Stimulated activated CD4-positive, alpha-beta T cell treated with anti-CD3 and anti-CD28 coated beads, Interleukin-1b, Interleukin-23, amount 100 ng/mL, for 1 hour (primary cell): ENCODE measurements around the gene SPATA33.
"Not testable (repeated sequence)": the region's sequence is repeated elsewhere in the genome, so short reads cannot be mapped to it uniquely, and the experiment has no call there.

Experiments
- DNase-seq, 2 donors: peaks; one replicate each; pipeline ENCODE4 v3.0.0-alpha.2; 2020; ENCODE audit warnings: low read depth in 2 of 2

Gene SPATA33

DNA sequence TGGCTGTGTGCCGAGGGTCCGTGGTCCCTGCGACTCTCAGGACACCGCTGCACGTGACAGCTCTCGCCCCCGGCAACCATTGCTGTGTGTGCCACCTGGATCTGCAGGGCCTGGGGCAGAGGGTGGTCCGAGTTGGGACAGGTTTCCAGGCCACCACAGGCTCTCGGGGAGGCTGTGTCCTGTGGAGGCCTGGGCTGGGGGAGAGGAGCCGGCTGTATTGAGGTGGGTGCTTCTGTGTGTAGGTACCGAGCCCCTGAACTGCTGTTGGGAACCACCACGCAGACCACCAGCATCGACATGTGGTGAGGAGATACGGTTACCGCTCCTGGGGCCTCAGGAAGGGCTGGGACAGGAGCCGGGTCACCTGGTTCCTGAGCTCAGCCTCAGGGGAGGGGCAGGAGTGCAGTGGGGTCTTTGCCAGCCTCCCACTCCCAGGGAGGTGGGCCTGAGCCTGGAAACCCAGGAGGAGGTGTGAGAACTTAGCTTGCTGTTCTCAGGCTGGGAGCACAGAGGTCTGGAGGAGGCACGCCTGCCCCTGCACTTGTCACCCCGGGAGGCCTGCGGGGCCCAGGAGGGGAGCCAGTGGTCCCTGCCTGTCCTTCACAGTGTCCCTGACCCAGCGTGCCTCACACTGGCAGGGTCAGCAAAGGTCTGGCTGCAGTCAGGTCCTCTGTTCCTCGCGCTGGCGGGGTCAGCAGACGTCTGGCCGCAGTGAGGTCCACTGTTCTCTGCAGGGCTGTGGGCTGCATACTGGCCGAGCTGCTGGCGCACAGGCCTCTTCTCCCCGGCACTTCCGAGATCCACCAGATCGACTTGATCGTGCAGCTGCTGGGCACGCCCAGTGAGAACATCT lies 36.5 kb downstream of the SPATA33 start:
- DNase-seq = no peak

DNA sequence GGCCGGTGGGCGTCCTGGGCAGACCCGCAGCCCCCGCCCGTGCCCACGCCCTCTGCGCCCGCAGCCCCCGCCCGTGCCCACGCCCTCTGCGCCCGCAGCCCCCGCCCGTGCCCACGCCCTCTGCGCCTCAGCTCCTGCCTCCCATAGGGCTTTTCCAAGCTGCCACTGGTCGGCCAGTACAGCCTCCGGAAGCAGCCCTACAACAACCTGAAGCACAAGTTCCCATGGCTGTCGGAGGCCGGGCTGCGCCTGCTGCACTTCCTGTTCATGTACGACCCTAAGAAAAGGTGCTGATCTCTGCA lies 37.1 kb downstream of the SPATA33 start:
- not testable (repeated sequence) for DNase-seq

GRCh38 chr16:89695086-89695874 lies 37.6 kb downstream of the SPATA33 start:
- no peak for DNase-seq

DNA sequence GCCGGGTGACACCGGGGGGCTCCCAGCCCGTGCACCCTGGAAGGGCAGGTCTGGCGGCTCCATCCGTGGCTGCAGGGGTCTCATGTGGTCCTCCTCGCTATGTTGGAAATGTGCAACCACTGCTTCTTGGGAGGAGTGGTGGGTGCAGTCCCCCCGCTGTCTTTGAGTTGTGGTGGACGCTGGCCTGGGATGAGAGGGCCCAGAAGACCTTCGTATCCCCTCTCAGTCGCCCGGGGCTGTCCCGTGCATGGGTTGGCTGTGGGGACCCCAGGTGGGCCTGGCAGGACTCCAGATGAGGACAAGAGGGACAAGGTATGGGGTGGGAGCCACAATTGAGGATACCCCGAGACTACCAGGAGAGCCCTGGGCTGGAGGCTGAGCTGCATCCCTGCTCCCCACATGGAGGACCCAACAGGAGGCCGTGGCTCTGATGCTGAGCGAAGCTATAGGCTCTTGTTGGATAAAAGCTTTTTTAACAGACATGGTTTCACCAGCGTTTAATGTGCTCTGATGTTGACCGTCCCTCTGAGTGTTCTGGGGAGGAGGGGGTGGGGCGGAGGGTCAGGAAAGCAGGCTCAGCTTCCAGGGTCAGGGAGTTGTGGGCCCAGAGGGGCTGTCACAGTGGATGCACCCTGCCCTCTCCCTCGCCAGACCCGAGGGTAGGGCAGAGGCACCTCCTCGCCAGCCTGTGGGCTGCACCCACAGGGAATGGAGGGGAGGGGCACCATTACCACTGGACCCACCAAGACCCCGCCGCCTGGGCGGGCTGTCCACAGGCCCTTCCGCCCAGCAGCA lies 38.4 kb downstream of the SPATA33 start:
- no peak for DNase-seq

GRCh38 chr16:89696670-89697128 lies 39.1 kb downstream of the SPATA33 start:
- no peak for DNase-seq

GRCh38 chr16:89697161-89697615 lies 39.6 kb downstream of the SPATA33 start:
- DNase-seq = no peak

DNA sequence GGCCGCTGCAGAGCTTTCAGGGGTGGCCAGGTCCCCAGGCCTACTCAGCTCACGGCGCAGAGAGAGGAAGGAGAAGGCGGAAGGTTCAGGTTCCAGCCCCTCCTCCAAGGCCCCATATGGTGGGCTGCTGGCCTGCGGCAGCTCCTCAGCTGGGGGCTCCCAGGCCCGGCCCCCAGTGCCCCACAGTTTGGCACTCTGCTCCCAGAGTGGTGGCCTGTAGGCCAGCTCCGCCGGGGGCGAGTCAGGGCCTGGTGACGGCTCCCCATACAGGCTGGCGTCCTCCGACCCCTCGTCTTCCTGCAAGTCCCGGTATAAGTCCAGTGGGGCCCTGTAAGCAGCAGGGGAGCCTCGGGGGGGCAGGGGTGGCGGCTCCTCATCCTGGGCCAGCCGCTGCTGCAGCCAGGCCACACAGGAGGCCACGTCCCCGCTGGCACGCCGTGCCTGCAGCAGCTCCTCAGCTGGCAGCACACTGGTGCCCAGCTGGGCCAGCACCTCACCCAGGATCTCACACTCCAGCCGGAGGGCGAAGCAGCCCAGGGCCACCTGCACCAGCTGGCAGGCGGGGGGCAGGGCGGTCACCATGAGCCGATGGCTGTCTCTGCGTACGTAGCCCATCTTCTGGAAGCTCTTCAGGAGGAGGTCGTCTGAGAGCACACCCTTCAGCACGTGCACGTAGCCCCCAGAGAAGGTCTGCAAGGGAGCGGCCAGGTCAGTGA lies 40.1 kb downstream of the SPATA33 start:
- no peak for DNase-seq

DNA sequence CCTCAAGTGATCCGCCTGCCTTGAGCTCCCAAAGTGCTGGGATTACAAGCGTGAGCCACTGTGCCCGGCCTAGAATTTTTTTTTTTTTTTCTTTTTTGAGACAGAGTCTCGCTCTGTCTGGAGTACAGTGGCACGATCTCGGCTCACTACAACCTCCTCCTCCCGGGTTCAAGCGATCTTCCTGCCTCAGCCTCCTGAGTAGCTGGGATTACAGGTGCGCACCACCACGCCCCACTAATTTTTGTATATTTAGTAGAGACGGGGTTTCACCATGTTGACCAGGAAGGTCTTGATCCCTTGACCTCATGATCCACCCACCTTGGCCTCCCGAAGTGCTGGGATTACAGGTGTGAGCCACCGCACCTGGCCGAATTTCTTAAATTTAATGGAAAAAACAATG lies 41.1 kb downstream of the SPATA33 start:
- DNase-seq = not testable (repeated sequence)

DNA sequence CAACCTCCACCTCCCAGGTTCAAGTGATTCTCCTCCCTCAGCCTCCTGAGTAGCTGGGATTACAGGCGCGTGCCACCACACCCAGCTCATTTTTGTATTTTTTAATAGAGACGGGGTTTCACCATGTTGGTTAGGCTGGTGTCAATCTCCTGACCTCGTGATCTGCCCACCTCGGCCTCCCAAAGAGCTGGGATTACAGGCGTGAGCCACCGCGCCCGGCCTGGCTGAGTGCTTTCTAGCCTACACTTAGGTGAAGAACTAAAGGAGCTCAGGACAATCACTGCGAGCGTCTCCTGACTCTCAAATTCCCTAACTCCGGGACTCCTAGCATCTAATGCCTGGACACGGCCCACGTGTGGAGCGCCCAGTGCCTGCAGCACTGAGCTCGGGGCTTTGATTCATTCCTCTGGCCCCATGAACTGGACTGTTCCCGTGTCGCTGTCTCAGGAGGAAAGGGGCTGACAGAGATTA lies 42.0 kb downstream of the SPATA33 start:
- DNase-seq = not testable (repeated sequence)

DNA sequence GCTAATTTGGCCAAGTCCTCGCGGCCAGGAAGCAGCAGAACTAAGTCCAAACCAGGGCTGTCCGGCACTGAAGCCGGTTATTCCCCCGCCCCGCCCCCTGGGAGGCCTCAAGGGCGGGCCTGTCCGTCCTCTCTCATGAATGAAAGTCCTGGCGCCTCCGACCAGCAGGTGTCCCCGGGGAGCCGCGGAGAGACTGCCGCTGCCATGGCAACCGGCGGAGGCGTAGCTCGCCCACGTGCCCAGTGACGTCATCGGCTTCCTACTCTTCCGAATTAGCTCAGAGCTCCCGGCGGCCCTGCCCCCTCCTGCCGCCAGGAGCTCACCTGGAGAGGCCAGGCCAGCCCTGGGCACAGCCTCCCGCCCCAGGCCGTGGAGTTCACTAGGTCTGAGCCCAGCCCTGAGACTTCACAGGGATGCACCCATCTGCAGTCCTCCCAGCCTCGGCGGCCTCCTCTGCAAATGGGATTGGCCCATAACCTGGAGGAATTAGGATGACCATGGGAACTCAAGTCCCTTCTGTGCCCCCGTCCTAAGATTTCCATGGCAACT lies 42.5 kb downstream of the SPATA33 start:
- DNase-seq = peak; percentile 89 to 96

DNA sequence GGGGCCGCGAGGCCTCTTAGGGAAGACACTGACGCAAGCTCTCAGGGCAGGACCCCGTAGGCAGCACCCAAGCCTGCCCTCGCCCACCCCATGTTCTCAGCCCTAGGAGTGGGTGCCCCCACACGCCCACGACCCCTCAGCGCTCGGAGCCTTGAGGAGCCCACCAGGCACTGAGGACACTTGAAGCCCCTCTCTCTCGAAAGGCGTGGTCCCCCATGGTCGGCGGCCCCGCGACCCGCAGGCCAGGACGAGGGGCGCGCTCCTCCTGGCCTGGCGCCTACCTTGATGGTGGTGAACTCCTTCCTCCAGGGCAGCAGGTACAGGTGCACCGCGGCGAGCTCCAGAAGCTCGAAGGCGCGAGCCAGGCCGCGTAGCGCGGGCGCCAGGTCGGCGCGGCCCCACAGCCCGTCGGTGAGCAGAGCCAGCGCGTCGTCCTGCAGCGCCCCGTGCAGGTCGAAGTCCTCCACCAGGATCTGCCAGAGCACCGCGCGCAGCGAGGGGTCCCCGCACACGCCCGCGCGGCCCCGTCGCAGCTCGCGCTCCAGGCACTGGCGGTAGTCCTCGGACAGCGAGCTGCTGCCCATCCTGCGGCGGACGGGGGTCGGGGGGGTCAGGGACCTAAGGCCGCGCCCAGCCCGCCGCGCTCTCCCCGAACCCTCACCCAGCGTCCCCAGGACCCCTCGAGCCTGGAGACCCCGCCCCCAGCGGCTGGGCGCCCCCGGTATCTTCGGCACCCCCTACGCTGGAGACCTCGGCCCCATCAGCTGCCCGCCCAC lies 43.2 kb downstream of the SPATA33 start:
- no peak for DNase-seq

DNA sequence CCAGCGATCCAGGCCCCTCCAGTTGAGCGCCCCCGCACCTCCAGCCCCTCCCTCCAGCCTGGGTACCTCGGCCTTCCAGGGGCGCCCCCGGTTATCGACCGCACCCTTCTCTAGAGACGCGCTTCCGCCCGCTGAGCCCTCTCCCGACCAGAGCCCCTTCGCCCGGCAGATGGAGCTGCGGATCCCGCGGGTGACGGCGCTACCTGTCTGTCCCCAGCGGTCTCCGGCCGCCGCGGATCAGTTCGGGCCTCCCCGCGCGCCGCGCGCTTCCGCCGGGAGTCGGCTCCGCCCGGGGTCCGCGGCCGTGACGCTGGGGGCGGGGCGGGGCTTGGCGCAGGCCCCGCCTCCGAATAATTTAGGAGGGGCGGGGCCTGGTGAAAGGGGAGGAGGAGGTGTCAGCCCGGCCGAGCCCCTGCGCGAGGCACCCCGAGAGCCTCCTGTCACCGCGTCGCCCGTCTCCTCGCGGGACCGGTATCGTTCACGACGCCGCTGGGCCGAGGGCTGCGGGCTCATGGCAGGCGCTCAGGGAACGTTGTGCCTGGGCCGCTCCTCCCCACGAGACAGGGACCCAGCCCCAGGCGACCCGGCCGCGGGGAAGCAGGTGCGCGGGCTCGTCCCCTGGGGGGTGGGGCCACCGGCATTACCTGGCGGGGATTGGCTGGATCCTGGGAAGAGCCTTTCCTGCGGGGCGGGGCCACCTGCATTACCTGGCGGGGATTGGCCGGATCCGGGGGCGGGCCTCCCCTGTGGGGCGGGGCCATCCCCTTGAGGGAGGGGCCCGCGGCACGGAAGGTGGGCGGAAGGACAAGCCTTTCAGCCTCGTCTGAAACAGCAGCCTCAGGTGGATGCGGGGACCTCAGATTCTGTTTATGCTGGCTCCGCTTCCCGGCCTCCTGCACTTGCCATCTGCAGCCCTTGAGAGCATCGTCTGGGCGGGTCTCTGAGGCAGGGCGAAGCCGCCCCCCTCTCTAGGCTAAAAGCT lies 44.1 kb downstream of the SPATA33 start, which contains the start of gene SPATA2L:
Gene SPATA2L, minus strand, starts transcription at position 281 of the 982 bp plus-strand sequence. CDS start 473 bp downstream, outside the sequence.
- DNase-seq = peak; percentile 95 to 99

DNA sequence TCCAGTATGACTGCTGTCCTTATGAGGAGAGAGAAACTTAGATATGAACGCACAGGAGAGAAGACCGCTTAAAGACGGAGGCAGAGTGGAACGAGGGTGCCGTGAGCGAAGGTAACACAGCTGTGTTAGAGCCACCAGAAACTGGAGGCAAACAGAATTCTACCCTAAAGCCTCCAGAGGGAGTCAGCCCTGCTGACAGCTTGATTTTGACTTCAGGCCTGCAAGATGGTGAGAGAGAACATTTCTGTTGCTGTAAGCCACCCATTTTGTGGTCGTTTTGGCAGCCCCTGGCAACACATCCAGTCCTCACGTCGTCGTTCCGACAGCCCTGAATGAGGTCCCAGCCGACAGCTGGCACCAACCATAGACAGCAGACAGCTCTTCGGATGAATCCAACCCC lies 46.6 kb downstream of the SPATA33 start:
- DNase-seq = no peak

DNA sequence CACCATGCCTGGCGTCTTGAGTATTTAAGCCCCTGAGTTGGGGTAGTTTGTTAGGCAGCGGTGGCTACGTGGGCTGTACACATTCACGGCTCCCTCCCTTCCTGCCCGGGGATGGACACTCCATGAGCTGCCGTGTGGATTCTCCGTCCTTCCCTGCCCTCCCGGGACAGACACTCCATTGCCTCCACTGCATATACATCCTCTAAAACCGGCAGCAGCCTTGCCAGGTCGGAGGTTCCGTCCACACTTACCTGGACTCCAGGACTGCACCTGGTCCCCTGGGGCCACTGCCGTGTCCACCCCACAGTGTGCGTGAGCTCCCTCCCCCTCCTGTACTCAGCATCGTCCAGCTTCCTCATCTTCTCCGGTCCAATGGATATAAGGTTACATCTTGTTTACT lies 47.4 kb downstream of the SPATA33 start:
- no peak for DNase-seq

GRCh38 chr16:89706518-89707260 lies 49.1 kb downstream of the SPATA33 start:
- no peak for DNase-seq

- DNase-seq = no peak
Observed at GRCh38 chr16:89707695-89708094, 50.1 kb downstream of the SPATA33 start.

DNA sequence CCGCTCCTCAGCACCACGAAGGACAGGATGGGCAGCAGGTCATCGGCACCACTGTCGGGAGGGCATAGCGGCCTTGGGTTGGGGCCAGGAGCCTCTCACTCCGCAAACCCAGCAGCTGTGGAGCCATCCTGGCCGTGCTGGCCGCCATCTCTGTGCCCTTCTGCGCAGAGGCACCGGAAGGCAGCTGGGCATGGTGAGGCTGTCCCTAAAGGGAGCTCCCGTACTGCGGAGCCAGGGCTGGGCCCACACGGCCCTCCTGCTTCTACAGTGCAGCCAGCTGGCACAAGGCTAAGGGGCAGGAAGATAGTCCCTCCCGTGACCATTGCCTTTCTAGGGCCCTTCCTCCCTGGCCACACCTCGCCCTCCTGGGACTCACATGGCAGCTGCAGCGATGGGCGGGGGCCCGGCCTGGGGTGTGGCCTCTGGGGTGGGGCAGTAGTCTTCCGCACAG lies 50.9 kb downstream of the SPATA33 start:
- no peak for DNase-seq

DNA sequence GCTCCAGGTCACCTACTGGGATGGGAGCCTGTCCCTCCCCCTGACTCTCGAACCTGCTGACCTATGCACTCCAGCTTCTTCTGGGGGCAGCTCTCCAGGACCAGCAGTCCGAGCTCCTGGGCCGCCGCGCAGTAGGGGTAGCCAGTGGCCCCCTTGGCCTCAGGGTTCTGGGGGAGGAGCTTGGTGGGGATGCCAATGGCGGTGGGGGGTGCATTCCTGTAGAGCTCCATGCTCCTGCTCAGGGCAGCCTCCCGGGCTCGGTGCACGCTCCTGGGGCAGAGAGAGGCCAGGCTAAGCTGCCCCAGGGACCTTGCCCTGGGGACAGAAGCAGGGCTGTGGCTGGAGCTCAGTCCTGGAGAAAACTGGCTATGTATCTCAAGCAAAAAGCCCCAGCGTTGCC lies 51.5 kb downstream of the SPATA33 start:
- DNase-seq = no peak
